Brain microvascular endothelial cell (primary cell): ENCODE data around the gene XK.
"Not testable (repeated sequence)": the region's sequence is repeated elsewhere in the genome, so short reads cannot be mapped to it uniquely, and the experiment has no call there.

ENCODE experiments used
- DNase-seq: peaks from one replicate; pipeline ENCODE4 v3.0.0-alpha.2; 2020
- H3K27ac ChIP-seq: fragments of 250-450 bp; sonication (Bioruptor Pico); 2 replicates; pipeline ENCODE4 v1.5.1; 2020; ENCODE audit warnings: mild to moderate bottlenecking, moderate library complexity
- H3K27me3 ChIP-seq: fragments of 250-450 bp; sonication (Bioruptor Pico); replicated peaks from 2 replicates; pipeline ENCODE4 v1.5.1; 2020; ENCODE audit warnings: mild to moderate bottlenecking
- H3K36me3 ChIP-seq: fragments of 250-450 bp; sonication (Bioruptor Pico); replicated peaks from 2 replicates; pipeline ENCODE4 v1.5.1; 2020; ENCODE audit warnings: mild to moderate bottlenecking
- H3K4me3 ChIP-seq: 2 replicates; pipeline ENCODE4 v1.5.1; 2011; ENCODE audit warnings: low read depth, mild to moderate bottlenecking, control low read depth, low read length, moderate library complexity
- in situ Hi-C: cut with HindIII; loops from 2 replicates; pipeline ENCODE4 v1.10.0; 2017; ENCODE audit warnings: low sequenced_read_pairs, low pct_ligation_motif_present
- TF ChIP-seq, protein P1 (sequence below): IDR thresholded peaks from 2 replicates; pipeline ENCODE4 v1.5.1; 2011; ENCODE audit warnings: low read depth, mild to moderate bottlenecking, moderate library complexity, low read length, control low read depth, inconsistent platforms; ENCODE audit errors: missing control alignments

XK gene

DNA sequence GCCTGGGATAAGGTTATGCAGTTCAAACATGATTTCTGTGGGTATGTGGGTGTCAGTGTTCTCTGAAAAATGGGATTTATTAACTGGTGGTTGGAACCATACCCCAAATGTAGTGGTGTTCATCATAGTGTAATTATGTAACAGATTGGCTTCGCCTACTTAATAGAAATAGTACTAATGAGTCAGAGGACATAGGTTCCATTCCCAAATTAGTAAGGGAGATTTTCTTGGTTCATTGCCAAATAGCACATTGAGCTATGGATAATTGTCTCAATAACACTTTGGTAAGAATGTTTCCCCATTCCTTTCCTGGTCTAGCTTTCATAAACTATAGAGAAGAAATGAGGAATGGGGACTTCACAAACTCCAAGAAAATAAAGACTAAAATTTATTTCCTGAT is 73.8 kb downstream of the XK start:
- no peaks in the 10 kb centered on the region for H3K27me3 ChIP-seq
- H3K4me3 ChIP-seq: no peak overlapping the region
- in situ Hi-C loops: no loop called here
- no peak for DNase-seq
- no peaks in the 10 kb centered on the region for H3K36me3 ChIP-seq
- TF ChIP-seq, protein P1, sequence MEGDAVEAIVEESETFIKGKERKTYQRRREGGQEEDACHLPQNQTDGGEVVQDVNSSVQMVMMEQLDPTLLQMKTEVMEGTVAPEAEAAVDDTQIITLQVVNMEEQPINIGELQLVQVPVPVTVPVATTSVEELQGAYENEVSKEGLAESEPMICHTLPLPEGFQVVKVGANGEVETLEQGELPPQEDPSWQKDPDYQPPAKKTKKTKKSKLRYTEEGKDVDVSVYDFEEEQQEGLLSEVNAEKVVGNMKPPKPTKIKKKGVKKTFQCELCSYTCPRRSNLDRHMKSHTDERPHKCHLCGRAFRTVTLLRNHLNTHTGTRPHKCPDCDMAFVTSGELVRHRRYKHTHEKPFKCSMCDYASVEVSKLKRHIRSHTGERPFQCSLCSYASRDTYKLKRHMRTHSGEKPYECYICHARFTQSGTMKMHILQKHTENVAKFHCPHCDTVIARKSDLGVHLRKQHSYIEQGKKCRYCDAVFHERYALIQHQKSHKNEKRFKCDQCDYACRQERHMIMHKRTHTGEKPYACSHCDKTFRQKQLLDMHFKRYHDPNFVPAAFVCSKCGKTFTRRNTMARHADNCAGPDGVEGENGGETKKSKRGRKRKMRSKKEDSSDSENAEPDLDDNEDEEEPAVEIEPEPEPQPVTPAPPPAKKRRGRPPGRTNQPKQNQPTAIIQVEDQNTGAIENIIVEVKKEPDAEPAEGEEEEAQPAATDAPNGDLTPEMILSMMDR: no peak
- no peak overlapping the region for H3K27ac ChIP-seq

DNA sequence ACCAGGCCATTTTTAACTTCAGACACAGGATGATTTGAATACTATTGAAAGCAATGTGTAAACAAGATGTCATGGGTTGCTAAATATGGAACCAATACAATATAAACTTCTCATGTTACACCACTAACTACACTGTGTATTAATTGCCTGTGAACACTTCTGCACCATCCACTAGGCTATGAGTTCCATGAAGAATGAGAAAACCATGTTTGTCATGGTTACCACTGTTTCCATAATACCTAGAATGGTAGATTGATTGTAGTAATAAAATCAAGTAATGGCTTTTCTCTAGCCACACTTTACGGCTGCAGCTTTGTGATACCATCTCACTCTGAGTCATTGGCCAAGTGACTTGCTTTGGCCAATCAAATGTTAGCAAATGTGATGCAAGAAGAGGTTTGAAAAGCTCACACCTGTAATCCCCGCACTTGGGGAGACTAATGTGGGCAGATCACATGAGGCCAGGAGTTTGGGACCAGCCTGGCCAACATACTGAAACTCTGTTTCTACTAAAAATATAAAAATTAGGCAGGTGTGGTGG is 74.4 kb downstream of the XK start:
- TF ChIP-seq, protein P1: no peak
- no peak for DNase-seq
- in situ Hi-C loops: no loop called here
- no peak overlapping the region for H3K4me3 ChIP-seq
- H3K36me3 ChIP-seq: no peaks in the 10 kb centered on the region
- no peak overlapping the region for H3K27ac ChIP-seq
- no peaks in the 10 kb centered on the region for H3K27me3 ChIP-seq

DNA sequence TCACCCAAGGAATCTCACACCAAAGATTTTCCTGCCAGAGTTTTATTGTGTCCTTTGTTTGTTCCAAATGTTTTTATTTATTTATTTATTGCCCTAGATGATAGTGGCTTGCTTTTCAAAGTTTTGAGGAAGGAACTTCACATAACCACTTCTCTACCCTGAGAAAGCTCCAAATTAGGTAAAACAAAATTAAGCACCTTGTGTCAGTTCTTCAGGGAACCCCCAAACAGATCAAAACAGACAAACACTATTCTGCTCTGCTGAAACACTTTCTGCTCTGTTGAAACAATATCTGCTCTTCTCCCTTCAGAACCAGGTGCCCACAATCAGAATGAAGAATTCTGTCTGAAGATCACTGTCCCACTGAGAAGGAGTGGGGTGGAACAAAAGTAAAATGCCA is 77.8 kb downstream of the XK start:
- Histone ChIP-seq H3K4me3 (no peak overlapping the region), H3K36me3 (no peaks in the 10 kb centered on the region), H3K27me3 (no peaks in the 10 kb centered on the region), H3K27ac (no peak overlapping the region)
- TF ChIP-seq, protein P1: no peak
- in situ Hi-C loops: no loop called here
- DNase-seq: no peak

DNA sequence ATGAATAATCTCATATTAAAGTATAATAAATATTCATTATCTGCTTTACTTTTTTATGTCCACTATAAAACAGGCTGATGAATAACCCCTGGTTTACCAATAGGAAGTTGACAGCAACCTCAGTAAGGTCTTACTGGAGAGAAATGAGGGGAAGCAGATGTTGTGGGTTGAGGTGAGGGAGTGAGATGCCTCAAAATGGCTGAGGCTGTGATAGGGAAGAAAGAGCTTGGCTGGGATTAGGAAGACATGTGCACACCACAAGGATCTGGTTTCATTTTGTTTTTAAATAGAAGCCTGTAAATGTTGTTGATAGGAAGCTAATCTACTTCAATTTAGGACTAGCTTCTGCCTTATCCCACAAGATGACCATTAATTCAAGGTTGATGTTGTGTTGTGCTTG is 79.9 kb downstream of the XK start:
- DNase-seq: no peak
- Histone ChIP-seq H3K27ac (no peak overlapping the region), H3K27me3 (no peaks in the 10 kb centered on the region), H3K36me3 (no peaks in the 10 kb centered on the region), H3K4me3 (no peak overlapping the region)
- in situ Hi-C loops: no loop called here
- TF ChIP-seq, protein P1: no peak

DNA sequence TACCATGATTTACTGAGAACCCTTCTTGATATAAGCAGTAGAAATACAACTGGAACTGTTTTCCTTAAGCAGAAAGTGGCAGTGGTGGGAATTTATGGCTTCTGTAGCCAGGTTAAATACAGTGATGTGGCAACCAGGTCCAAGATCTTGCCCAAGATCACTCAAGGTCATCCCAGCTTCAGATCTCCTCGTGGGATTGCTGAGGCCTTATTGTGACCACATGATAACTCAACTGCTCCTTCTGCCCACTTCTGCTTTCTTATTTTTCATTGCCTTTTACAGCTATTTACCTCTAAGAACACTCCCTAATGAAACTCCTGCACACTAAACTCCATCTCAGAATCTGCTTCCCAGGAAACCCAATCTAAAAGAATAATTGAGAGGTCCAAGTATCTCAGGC is 81.8 kb downstream of the XK start:
- TF ChIP-seq, protein P1: no peak
- in situ Hi-C loops: no loop called here
- no peaks in the 10 kb centered on the region for H3K27me3 ChIP-seq

DNA sequence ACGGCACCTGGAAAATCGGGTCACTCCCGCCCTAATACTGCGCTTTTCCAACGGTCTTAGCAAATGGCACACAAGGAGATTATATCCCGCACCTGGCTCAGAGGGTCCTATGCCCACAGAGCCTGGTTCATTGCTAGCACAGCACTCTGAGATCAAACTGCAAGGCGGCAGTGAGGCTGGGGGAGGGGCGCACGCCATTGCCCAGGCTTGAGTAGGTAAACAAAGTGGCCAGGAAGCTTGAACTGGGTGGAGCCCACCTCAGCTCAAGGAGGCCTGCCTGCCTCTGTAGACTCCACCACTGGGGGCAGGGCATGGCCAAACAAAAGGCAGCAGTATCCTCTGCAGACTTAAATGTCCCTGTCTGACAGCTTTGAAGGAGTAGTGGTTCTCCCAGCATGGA is 83.3 kb downstream of the XK start:
- in situ Hi-C loops, DNase-seq, H3K36me3 ChIP-seq, H3K27me3 ChIP-seq, H3K27ac ChIP-seq, H3K4me3 ChIP-seq: not testable (repeated sequence)

More for the DNA sequence above, 81.8 kb downstream of the XK start:
- H3K4me3 ChIP-seq: no peak overlapping the region
- H3K36me3 ChIP-seq: no peaks in the 10 kb centered on the region
- no peak overlapping the region for H3K27ac ChIP-seq
- no peak for DNase-seq
